ENCODE measurements around the gene HIRA. TPM values are rescaled to one million over a fixed set of nuclear protein-coding genes. Genes with fewer than 3 reads are reported as not detected.

Gene HIRA
- total and polyA plus RNA-seq, 8 donors: 6.4 to 47.2 (median 12.6) TPM

DNA sequence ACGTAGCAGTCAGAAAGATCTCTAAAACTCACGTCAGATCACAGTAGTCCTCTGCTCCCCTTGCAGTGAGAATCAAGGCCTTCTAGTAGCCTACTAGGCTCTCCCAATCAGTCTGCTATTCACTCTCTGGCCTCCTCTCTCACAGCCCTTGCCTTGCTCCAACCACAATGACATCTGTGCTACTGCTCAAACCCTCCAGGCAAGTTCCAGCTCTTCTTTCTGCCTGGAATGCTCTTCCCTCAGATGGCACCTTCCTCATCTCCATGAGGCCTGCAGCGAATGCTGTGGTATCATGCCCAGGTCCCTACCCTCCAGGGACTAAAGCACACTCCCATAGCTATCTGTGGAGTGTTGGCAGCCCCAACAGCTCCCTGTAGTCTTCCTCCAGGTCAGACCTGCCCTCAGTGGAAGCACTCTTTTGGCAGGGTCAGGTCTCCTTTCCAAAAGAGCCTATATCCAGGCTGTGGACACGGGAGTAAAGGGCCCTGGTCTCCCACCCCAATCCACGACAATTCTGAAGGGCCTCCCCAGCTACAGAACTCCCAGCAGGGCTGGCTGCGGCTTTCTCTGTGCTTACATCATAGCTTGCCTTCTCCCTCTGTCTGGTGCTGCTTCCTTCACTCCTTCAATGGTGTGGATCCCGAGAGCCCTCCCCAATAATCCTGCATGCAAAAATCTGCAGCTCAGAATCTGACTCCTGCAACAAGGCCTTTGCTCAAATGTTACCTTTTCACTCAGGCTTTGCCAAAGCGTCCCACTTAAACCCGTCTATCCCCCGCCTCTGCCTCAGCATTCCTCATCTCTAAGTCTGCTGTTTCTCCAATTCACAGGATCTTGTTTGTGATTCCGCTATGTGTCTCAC is 8.9 kb downstream of the HIRA start:
- WGBS, 5 donors: 79 to 89% (median 81%) methylated on average over 11 of the region's 11 CpGs
- TF ChIP-seq POLR2A (IDR thresholded peaks at IDR 0.05) (no peak), EP300 (IDR thresholded peaks at IDR 0.05) (no peak), POLR2AphosphoS5 (IDR thresholded peaks at IDR 0.05) (no peak)
- Histone ChIP-seq H3K36me3 (peaks cover 0 to 5% (median 0%) of the 10 kb centered on the region in 4 donors), H3K4me3 (no peak overlapping the region), H3K9me3 (no peaks in the 10 kb centered on the region), H3K27me3 (no peaks in the 10 kb centered on the region), H3K27ac (no peak overlapping the region), H3K4me1 (peaks cover 0 to 59% (median 11%) of the 10 kb centered on the region in 4 donors)
- no peak for DNase-seq
- intact Hi-C loops (cut with DNase I; ENCODE audit: low total_unique reads): no loop called here

DNA sequence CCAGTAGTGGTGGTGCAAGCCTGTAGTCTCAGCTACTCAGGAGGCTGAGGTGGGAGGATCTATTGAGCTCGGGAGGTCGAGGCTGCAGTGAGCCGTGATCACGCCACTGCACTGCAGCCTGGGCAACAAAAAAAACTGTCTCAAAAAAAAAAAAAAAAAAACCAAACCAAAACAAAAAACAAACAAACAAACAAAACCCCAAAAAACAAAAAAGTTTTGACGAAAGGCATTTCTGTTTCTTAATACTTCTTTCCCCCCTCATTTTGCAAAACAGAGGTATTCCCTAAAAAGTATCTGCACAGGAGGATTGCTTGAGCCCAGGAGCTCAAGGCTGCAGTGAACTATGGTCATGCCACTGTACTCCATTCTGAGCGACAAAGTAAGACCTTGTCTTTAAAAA is 11.2 kb downstream of the HIRA start:
- intact Hi-C loops (cut with DNase I; ENCODE audit: low total_unique reads): no loop called here
- no peak for DNase-seq
- H3K9me3 ChIP-seq: no peaks in the 10 kb centered on the region
- 89 to 95% (median 94%) methylated on average over 6 of the region's 6 CpGs for WGBS, 5 donors
- H3K27me3 ChIP-seq: no peaks in the 10 kb centered on the region
- H3K4me1 ChIP-seq: peaks cover 0 to 41% (median 9%) of the 10 kb centered on the region in 4 donors
- peak overlapping the region in 1 of 5 donors; percentile 5 for H3K27ac ChIP-seq
- H3K4me3 ChIP-seq: no peak overlapping the region
- TF ChIP-seq, protein P1, sequence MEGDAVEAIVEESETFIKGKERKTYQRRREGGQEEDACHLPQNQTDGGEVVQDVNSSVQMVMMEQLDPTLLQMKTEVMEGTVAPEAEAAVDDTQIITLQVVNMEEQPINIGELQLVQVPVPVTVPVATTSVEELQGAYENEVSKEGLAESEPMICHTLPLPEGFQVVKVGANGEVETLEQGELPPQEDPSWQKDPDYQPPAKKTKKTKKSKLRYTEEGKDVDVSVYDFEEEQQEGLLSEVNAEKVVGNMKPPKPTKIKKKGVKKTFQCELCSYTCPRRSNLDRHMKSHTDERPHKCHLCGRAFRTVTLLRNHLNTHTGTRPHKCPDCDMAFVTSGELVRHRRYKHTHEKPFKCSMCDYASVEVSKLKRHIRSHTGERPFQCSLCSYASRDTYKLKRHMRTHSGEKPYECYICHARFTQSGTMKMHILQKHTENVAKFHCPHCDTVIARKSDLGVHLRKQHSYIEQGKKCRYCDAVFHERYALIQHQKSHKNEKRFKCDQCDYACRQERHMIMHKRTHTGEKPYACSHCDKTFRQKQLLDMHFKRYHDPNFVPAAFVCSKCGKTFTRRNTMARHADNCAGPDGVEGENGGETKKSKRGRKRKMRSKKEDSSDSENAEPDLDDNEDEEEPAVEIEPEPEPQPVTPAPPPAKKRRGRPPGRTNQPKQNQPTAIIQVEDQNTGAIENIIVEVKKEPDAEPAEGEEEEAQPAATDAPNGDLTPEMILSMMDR (IDR thresholded peaks at IDR 0.05): no peak
- TF ChIP-seq POLR2AphosphoS5 (IDR thresholded peaks at IDR 0.05): no peak
- no peak for TF ChIP-seq POLR2A (IDR thresholded peaks at IDR 0.05)
- TF ChIP-seq EP300 (IDR thresholded peaks at IDR 0.05): no peak
- H3K36me3 ChIP-seq: peaks cover 0 to 5% (median 0%) of the 10 kb centered on the region in 4 donors

DNA sequence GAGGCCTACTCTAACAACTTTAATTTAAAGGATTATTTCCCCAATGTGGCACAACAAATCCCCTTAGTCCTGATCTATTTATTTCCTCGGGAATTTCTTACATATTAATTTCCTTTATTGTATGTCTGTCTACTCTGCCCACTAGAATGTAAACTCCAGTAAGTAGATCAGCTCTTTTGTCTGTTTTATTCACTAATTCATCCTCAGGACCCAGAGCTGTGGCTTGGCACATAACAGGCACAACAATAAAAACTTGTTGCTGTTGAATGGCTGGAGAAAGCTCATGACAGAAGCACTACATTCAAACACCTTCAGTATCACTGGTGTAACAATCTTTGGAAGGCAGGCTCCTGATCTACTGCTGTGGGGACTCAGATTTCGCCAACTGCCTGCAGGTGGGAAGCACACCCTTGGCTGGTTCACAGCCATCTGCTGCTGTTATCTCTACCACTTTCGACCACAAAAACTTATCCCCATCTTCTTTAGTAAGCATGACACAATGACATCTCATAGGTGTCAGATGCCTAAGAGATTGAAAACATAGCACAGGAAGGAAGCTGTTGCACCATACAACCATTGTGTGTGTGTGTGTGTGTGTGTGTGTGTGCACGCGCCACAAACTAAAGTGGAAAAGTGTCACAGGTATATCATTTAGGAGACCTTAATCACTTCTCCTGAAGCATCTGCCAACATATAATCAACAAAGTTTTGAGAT is 11.9 kb downstream of the HIRA start:
- peak in 1 of 2 donors; percentile 40 for DNase-seq
- Histone ChIP-seq H3K9me3 (no peaks in the 10 kb centered on the region), H3K4me3 (no peak overlapping the region)

DNA sequence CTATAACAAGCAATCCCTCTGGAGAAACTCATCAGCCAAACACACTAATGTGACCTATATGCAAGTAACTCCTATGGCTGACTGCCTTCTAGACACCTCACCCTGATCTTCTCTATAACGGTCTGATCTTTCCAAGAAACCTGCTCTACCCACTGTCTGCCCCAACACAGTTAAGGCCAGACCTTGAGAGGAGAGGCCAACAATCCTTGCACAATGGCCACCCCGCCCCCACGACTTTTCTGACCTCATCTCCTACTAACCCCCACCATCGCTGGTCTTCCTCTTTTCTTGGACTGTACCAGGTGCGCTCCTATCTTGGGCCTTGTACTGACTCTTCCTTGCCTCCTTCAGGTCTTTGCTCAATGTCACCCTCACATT is 12.5 kb downstream of the HIRA start:
- Histone ChIP-seq H3K4me1 (peaks cover 0 to 36% (median 7%) of the 10 kb centered on the region in 4 donors), H3K27ac (peak overlapping the region in 1 of 5 donors; percentile 5), H3K9me3 (no peaks in the 10 kb centered on the region), H3K4me3 (no peak overlapping the region), H3K36me3 (no peaks in the 10 kb centered on the region), H3K27me3 (no peaks in the 10 kb centered on the region)
- no peak for TF ChIP-seq POLR2A (IDR thresholded peaks at IDR 0.05)
- TF ChIP-seq EP300 (IDR thresholded peaks at IDR 0.05): no peak
- no peak for DNase-seq
- 74 to 83% (median 77%) methylated on average over 5 of the region's 5 CpGs for WGBS, 5 donors
- intact Hi-C loops (cut with DNase I; ENCODE audit: low total_unique reads): no loop called here

More for the DNA sequence above, 11.9 kb downstream of the HIRA start:
- peak overlapping the region in 1 of 5 donors; percentile 5 for H3K27ac ChIP-seq
- WGBS, 5 donors: 63 to 78% (median 70%) methylated on average over 5 of the region's 5 CpGs
- peaks cover 0 to 40% (median 9%) of the 10 kb centered on the region in 4 donors for H3K4me1 ChIP-seq
- no peaks in the 10 kb centered on the region for H3K36me3 ChIP-seq
- intact Hi-C loops (cut with DNase I; ENCODE audit: low total_unique reads): no loop called here
- TF ChIP-seq POLR2AphosphoS5 (IDR thresholded peaks at IDR 0.05): no peak
- TF ChIP-seq POLR2A (IDR thresholded peaks at IDR 0.05): no peak
- TF ChIP-seq EP300 (IDR thresholded peaks at IDR 0.05): no peak
- TF ChIP-seq, protein P1 (IDR thresholded peaks at IDR 0.05): no peak
- no peaks in the 10 kb centered on the region for H3K27me3 ChIP-seq

DNA sequence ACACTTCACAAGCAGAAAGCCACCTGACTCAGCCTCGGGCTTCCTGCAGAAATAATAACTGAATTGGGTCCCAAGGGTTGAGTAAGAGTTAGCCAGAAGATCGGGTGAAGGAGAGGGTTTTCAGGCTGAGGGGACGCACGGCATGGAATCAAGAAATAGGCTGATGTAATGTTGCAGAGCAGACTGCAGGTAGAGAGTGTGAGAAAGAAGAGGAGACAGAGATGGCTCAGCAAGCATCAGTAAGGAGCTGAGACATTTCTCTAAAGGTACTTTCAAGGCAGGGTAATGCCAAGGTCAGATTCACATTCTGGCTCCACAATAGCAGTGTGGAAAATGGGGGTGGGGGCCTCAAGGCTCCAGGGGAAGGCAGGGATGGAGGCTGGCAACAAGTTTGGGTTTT is 18.6 kb downstream of the HIRA start:
- DNase-seq: no peak
- intact Hi-C loops (cut with DNase I; ENCODE audit: low total_unique reads): no loop called here
- H3K27ac ChIP-seq: no peak overlapping the region
- TF ChIP-seq POLR2AphosphoS5 (IDR thresholded peaks at IDR 0.05): no peak
- no peak for TF ChIP-seq POLR2A (IDR thresholded peaks at IDR 0.05)
- TF ChIP-seq, protein P1 (IDR thresholded peaks at IDR 0.05): no peak
- TF ChIP-seq EP300 (IDR thresholded peaks at IDR 0.05): no peak
- H3K4me3 ChIP-seq: no peak overlapping the region
- peaks cover 0 to 23% (median 13%) of the 10 kb centered on the region in 4 donors for H3K4me1 ChIP-seq
- H3K36me3 ChIP-seq: peaks cover 18 to 33% (median 31%) of the 10 kb centered on the region in 4 donors
- H3K9me3 ChIP-seq: no peaks in the 10 kb centered on the region
- WGBS, 5 donors: 81 to 92% (median 85%) methylated on average over 4 of the region's 4 CpGs
- no peaks in the 10 kb centered on the region for H3K27me3 ChIP-seq

Measured in stomach (tissue), 9 donors.